ENCODE data around the gene PIKFYVE. TPM values are rescaled to one million over a fixed set of nuclear protein-coding genes. Genes with fewer than 3 reads are reported as not detected.
"Not testable (repeated sequence)": the region's sequence is repeated elsewhere in the genome, so short reads cannot be mapped to it uniquely, and the experiment has no call there.

The PIKFYVE gene
- total RNA-seq, 1 experiment from 2014 or later, result 22.8 TPM

DNA sequence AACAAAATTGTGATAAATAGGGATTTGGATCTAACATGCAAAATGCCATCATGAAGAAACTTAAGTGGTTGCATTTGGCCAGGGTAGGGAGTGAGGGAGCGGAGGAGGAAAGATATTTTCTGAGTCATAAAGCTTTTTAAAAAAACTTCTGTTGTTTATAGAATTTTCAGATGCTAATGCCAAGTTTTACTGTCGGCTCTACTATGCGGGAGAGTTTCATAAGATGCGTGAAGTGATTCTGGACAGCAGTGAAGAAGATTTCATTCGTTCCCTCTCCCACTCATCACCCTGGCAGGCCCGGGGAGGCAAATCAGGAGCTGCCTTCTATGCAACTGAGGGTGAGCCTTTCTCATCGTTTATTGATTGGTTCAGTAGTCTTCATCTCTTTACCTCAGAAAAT, 84.6 kb downstream of the PIKFYVE start:
- Mint-ChIP-seq H3K36me3 (ENCODE audit: insufficient read depth, unreplicated experiment) (peaks cover 89% of the 10 kb centered on the region), H3K9me3 (ENCODE audit: unreplicated experiment) (no peaks in the 10 kb centered on the region), H3K4me1 (ENCODE audit: insufficient read depth, unreplicated experiment) (no peaks in the 10 kb centered on the region), H3K27me3 (ENCODE audit: insufficient read depth, unreplicated experiment) (no peaks in the 10 kb centered on the region), H3K4me3 (ENCODE audit: unreplicated experiment) (no peak overlapping the region), H3K27ac (ENCODE audit: low read depth, unreplicated experiment) (no peak overlapping the region)
- DNase-seq (ENCODE audit: unreplicated experiment), result peak; percentile 34
- POLR2A ChIA-PET, result no interaction called here
- CTCF ChIA-PET, result no interaction called here
- no TSS peak for BruUV-seq (replicated peaks)
- intact Hi-C loops (cut with micrococcal nuclease), result no loop called here
- TF ChIP-seq CTCF (IDR thresholded peaks at IDR 0.05; ENCODE audit: unreplicated experiment), result no peak

- no peaks in the 10 kb centered on the region for H3K27me3 Mint-ChIP-seq (ENCODE audit: insufficient read depth, unreplicated experiment)
- no peak overlapping the region for H3K4me3 Mint-ChIP-seq (ENCODE audit: unreplicated experiment)
- CTCF ChIA-PET, result no interaction called here
- POLR2A ChIA-PET, result no interaction called here
- H3K27ac Mint-ChIP-seq (ENCODE audit: low read depth, unreplicated experiment), result no peak overlapping the region
- no TSS peak for BruUV-seq (replicated peaks)
- peaks cover 68% of the 10 kb centered on the region for H3K36me3 Mint-ChIP-seq (ENCODE audit: insufficient read depth, unreplicated experiment)
- intact Hi-C loops (cut with micrococcal nuclease), result no loop called here
- no peaks in the 10 kb centered on the region for H3K4me1 Mint-ChIP-seq (ENCODE audit: insufficient read depth, unreplicated experiment)
- TF ChIP-seq CTCF (IDR thresholded peaks at IDR 0.05; ENCODE audit: unreplicated experiment), result no peak
- H3K9me3 Mint-ChIP-seq (ENCODE audit: unreplicated experiment), result no peaks in the 10 kb centered on the region
- no peak for DNase-seq (ENCODE audit: unreplicated experiment)
Observed at GRCh38 chr2:208352644-208353567, 86.9 kb downstream of the PIKFYVE start.

DNA sequence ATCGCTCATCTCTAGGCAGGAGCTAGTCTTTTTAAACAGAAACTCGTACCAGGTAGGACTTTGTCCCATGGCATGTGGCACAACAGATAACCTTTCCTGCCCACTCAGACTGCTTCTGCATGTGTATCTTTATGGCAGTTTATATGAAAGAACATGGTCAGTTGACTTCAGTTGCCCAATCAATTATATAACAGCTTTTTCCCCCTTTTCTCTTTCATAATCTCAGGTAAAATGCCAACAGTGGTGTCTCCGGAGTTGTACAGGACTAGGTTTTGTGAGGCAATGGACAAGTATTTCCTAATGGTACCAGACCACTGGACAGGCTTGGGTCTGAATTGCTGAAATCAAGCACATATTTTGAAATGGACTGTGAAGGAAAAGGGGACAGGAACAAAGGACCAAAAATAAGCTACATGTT, 88.9 kb downstream of the PIKFYVE start:
- Mint-ChIP-seq H3K27me3 (ENCODE audit: insufficient read depth, unreplicated experiment) (no peaks in the 10 kb centered on the region), H3K27ac (ENCODE audit: low read depth, unreplicated experiment) (no peak overlapping the region), H3K4me3 (ENCODE audit: unreplicated experiment) (no peak overlapping the region), H3K4me1 (ENCODE audit: insufficient read depth, unreplicated experiment) (no peaks in the 10 kb centered on the region), H3K9me3 (ENCODE audit: unreplicated experiment) (no peaks in the 10 kb centered on the region), H3K36me3 (ENCODE audit: insufficient read depth, unreplicated experiment) (peaks cover 66% of the 10 kb centered on the region)
- ChIA-PET CTCF (interaction anchor here (0.6 to 1.6 kb wide), 2 partner anchors 10 to 255 kb away, joined by 3 to 4 read pairs; no protein-coding TSS in a partner anchor), POLR2A (no interaction called here)
- intact Hi-C loops (cut with micrococcal nuclease), result no loop called here
- TF ChIP-seq CTCF (IDR thresholded peaks at IDR 0.05; ENCODE audit: unreplicated experiment), result no peak
- no peak for DNase-seq (ENCODE audit: unreplicated experiment)
- BruUV-seq (replicated peaks), result no TSS peak

DNA sequence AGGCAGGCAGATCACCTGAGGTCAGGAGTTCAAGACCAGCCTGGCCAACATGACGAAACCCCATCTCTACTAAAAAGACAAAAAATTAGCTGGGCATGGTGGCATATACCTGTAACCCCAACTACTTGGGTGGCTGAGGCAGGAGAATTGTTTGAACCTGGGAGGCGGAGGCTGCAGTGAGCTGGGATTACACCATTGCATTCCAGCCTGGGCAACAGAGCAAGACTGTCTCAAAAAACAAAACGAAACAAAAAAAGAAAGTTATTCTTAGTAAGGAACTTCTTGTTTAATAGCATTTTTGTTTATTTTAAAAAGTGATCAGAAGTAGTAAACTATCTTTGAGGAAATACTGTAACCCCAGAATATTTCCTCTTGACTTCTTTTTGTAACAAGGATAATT, 90.4 kb downstream of the PIKFYVE start:
- peaks cover 54% of the 10 kb centered on the region for H3K36me3 Mint-ChIP-seq (ENCODE audit: insufficient read depth, unreplicated experiment)
- intact Hi-C loops (cut with micrococcal nuclease); BruUV-seq (replicated peaks): not testable (repeated sequence)

More for the DNA sequence above, 90.4 kb downstream of the PIKFYVE start:
- not testable (repeated sequence) for H3K9me3 Mint-ChIP-seq (ENCODE audit: unreplicated experiment); H3K4me1 Mint-ChIP-seq (ENCODE audit: insufficient read depth, unreplicated experiment); H3K27me3 Mint-ChIP-seq (ENCODE audit: insufficient read depth, unreplicated experiment); H3K4me3 Mint-ChIP-seq (ENCODE audit: unreplicated experiment); H3K27ac Mint-ChIP-seq (ENCODE audit: low read depth, unreplicated experiment); DNase-seq (ENCODE audit: unreplicated experiment)
- ChIA-PET CTCF (interaction anchor here (1.1 kb wide), 1 partner anchor 10 kb away, joined by 3 read pairs; no protein-coding TSS in a partner anchor), POLR2A (interaction anchor here (0.7 kb wide), 1 partner anchor 12 kb away, joined by 4 read pairs; no protein-coding TSS in a partner anchor)

Measured in MCF 10A (cell line).